Measurements from ENCODE around the gene CYB5D1.

GRCh38 chr17:7854851-7855659 is 2.7 kb upstream of the CYB5D1 start, which contains the start of gene TMEM88:
- no peak for TF ChIP-seq CTCF (IDR thresholded peaks at IDR 0.05)
- peak in 1 of 3 donors; percentile 28 for TF ChIP-seq POLR2A (IDR thresholded peaks at IDR 0.05)

Measured in body of pancreas (tissue), 4 donors.